Stimulated activated CD8-positive, alpha-beta memory T cell treated with anti-CD3 and anti-CD28 coated beads, Interleukin-7, amount 100 ng/mL, for 48 hours (primary cell): ENCODE data around the gene SLC6A19.

ENCODE experiments used
- DNase-seq, 2 donors: peaks; one replicate each; pipeline ENCODE4 v3.0.0-alpha.2; 2020; ENCODE audit warnings: low read depth in 1 of 2; ENCODE audit errors: extremely low read depth in 1 of 2

Gene SLC6A19

DNA sequence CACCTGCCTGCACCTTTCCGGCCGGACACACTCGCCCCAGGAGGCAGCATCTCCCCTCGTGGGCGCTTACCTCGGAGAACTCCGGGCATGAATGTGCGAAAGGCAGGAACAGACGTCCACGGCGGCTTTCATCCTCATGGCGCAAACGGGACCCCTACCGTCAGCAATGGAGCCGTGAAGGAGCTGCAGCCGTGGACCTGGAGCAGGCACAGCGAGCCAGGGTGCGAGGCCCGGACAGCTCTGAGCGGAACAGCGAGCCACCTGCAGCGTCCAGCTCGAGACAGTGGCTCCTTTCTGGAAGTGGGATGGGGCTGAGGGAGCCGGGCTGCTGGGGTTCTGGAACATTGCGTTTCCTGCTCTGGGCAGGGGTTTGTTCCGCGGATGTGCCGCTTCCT is 7.8 kb upstream of the SLC6A19 start:
- DNase-seq: no peak

DNA sequence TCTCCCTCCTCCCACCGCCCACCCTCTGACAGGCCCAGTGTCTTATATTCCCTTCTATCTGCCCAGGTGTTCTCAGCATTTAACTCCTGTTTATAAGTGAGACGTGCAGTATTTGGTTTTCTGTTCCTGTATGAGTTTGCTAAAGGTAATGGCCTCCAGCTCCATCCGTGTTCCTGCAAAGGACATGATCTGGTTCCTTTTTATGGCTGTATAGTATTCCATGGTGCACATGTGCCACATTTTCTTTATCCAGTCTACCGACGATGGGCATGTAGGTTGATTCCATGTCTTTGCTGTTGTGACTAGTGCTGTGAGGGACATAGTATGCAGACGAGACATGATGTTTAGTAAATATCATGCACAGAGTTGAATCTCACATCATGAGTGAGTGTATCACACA is 7.0 kb upstream of the SLC6A19 start:
- DNase-seq: no peak

GRCh38 chr5:1195439-1195838 is 6.0 kb upstream of the SLC6A19 start:
- DNase-seq: no peak

DNA sequence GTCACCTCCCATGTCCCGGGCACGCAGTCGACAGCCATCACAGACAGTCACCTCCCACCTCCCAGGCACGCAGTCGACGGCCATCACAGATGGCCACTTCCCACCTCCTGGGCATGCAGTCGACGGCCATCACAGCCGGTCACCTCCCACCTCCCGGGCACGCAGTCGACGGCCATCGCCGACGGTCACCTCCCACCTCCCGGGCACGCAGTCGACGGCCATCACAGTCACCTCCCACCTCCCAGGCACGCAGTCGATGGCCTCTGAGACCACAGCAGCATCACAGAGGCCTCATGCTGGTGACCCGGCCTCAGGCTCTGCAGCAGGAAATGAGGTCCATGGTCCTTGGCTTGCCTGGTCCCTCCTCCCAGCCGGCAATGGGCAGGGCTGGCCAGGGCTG is 5.5 kb upstream of the SLC6A19 start:
- DNase-seq: no peak

DNA sequence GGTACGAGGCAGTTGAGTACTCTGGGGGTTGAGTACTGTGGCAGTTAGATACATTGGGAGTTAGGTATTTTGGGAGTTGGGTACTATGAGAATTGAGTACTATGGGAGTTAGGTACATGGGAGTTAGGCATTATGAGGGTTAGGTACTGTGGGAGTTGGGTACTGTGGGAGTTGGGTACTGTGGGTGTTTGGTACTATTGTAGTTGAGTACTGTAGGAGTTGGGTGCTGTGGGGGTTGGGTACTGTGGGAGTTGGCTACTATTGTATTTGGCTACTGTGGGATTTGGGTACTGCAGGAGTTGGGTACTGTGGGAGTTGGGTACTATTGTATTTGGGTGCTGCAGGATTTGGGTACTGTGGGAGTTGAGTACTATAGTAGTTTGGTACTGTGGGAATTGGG is 4.8 kb upstream of the SLC6A19 start:
- no peak for DNase-seq

- no peak for DNase-seq
These were observed 3.3 kb upstream of the SLC6A19 start for GRCh38 chr5:1197876-1198666.

- DNase-seq: no peak
These were observed 2.1 kb upstream of the SLC6A19 start for GRCh38 chr5:1199340-1199648.

DNA sequence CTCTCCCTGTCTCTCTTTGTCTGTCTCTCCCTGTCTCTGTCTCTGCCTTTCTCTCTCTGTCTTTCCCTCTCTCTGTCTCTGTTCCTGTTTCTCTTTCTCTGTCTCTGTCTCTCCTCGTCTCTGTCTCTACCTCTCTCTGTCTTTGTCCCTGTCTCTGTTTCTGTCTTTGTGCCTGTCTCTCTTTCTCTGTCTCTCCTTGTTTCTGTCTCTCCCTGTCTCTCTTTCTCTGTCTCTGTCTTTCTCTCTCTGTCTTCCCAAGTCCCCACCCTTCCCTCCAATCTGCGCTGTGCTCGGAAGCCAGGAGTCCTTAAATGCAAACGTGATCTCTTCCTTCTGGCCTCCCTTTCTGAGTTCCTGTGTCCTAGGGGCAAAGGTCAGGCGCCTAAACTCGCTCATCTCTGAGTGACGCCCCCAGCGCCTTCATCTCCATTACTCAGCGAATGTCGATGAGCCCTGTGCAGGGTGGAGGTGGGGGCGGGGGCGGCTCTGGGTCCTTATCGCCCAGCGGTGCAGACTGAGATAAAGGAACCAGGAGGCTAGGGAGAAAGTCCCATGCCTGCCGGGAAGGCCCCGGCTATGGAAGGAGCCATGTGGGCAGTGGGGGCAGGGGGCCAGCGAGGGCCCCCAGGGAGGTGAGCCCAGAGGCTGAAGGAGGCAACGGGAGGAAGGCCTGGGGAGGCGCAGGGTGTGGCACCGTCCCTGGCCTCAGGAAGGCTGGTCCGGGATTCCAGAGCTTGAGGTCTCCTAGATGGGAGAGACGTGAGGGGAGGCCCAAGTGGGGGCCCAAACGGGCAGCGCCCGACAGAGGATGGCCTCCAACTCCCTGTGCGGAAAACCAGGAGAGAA is 1.5 kb upstream of the SLC6A19 start:
- no peak for DNase-seq

- DNase-seq: no peak
These were observed 684 bp upstream of the SLC6A19 start for GRCh38 chr5:1200495-1201326.

DNA sequence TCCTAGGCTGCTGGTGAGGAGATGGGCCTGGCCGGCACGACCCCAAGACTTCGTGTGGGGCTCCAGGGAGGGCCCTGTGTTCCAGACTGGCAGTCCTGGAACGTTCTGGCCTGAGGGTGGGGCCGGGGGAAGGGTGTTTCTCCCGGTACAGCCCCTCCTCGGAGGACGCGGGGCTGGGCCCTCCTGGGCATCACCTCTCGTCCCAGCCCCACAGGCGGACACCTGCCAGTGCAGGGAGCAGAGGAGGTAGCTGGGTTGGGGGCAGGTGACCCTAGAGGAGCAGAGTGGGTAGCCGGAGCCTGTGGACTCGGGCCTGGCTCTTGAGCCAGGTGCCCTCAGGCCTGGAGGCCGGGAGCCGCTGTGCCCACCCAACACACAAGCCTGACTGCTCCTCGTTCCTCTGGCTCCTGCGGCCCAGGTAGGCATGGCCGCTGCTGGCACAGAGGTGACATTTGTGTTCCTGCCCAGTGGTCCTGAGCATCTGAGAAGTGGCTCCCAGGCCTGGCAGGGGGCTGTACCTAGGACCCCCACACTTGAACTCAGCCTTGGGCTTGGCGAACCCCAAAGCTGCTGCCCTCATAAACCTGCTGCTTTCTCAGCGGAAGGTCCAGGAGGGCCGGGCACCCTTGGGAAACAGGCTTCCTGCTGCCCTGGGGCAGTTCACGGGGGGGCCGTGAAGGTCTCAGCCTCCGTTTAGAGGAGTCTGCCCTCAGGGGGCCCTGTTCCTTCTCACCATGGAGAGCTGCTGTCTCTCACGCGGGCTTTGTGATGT is 817 bp downstream of the SLC6A19 start:
- no peak for DNase-seq

- no peak for DNase-seq
These were observed 1.4 kb downstream of the SLC6A19 start for GRCh38 chr5:1202798-1203185.

- DNase-seq: no peak
These were observed 2.0 kb downstream of the SLC6A19 start for GRCh38 chr5:1203311-1203967.

DNA sequence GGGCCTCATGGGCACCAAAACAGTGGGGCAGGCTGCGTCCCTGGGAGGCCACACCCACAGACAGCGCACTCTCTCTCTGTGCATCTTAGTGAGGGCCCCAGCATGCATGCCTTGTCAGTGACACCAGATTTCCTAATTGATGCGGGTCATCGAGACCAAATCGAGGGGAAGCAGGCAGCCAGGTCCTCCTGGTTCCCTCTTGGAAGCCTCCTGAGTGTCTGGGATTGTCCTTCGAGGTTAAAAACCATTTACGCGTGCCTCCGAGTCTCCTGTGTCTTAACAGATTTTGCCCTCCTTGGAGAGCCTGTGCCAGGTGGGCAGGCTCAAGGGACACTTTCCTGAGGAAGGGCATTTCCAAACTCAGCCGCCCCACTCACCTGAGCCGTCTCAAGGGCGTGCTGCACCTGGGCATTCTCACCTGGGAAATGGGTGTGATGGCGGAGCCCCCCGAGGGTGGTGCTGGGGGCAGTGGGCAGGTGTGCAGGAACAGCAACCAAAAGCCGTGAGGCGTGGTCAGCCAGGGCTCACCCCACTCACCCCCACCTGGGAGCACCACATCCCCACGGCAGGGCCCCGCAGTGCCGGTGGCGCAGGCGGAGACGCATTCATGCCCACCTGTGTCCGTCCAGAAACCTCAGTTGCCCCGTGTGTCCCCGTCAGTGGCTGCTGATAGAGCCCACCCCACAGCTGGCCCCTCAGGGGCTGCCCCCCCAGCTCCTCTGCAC is 2.7 kb downstream of the SLC6A19 start:
- DNase-seq: no peak

- no peak for DNase-seq
These were observed 3.4 kb downstream of the SLC6A19 start for GRCh38 chr5:1204693-1205242.

- no peak for DNase-seq
These were observed 4.1 kb downstream of the SLC6A19 start for GRCh38 chr5:1205255-1206180.

DNA sequence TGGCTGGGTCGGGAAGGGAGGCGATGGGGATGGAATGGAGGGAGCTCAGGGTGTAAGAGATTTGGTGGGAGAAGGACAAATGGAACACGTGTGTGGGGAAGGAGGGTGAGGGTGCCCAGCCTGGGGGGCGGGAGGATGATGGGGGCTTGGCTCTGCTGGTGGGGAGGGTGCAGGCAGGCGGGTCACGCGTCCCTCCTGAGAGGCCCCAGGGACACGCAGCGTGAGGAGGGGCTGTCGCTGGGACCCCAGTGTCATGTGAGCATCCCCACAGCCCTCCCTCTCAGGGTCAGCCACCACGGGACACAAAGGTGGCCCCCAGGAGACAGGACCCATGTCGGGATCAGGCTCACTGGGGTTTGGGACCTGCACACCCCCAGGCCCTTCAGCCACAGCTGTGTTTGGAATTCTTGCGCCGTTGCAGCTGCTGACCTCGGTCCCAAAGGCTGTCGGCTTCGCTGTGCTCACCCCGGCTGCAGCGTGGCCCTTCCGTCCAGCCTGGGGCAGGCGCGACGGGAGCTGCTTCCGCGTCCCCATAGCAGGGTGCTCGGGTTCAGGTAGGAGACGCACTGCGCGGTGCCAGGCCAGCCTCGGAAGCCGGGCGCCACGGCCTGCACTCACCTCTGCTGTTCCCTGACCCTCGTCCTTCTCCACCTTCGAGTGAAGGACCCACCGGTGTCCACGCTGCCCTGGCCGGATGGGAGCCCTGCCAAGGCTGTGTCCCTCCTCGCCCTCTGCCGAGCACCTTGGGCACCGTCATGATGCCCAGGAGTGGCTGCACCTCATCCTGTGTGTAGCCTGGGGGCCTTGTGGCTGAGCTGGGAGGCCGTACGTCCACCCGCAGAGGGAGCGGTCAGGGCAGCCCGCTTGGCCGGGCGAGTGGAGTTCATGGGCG is 5.4 kb downstream of the SLC6A19 start:
- DNase-seq: no peak

DNA sequence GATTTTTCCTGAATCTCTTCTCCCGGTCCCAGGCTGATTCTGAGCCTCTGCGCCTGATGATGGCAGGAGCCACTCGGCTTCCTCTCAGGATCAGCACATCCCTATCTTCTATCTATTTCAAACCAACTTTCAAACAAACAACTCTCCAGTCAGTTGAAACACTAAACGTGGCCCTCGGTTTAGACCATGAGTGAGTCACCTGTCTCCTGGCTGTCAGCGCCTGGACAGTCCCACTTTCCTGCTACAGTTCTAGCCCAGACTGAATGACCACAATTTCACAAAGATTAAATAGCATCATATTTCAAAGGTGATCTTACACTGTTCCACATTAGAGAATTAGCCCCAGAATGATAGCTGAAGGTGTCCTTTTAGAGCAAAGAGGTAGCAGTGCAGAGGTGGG is 6.2 kb downstream of the SLC6A19 start:
- DNase-seq: no peak
